ENCODE results near the gene TANGO2. TPM values are rescaled to one million over a fixed set of nuclear protein-coding genes. Genes with fewer than 3 reads are reported as not detected.

The TANGO2 gene
- total and polyA plus RNA-seq, 9 of the 15 experiments (the other 6 are each of a cell fraction or from before 2014, with no cell fraction given) = 15.5 to 94.9 (median 70.1) TPM

DNA sequence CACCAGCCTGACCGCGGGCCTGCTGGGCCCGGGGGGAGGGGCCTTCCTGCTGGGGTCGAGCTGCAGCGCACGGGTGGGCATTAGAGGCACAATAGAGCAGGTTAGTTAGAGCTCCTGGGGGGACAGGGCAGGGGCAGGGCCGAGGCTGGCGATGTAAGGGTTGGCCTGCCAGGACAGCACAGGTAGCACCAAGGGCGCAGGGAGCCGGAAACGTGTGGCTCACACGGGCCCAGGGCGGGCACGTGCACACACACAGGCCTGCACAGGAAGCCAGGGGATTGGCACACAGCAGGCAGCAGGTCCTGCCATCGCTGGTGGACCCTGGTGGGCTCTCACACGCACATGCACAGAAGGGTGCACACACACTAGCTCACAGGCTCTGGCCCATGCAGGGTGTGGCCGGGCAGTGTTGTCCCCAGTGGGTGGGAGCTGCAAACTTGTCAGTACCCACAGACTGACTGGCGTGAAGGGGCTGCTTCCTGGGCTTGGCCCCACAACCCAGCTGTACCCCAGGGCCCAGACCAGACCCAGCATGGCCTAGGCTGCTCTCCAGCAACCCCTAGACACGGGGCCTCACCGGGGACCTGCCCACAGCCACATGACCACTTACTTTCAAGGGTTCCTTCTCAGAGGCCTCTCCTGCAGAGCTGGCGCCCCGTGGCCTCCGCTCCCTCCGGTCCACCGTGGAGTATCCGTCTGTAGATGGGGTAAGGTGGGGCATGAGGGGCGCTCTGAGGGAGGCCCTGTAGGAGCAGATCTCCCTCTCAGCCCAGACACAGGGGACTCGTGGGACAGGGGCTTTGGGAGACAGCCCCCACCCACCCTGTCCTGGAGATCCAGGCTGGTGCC lies 49.4 kb upstream of the TANGO2 start (continued):
- TF ChIP-seq FOXM1 (IDR thresholded peaks at IDR 0.05; ENCODE audit: low read depth) = no peak
- TF ChIP-seq FOXM1 (CRISPR knock-in tag; IDR thresholded peaks at IDR 0.05; ENCODE audit: low read depth) = no peak
- no peak for TF ChIP-seq TEAD1 (CRISPR knock-in tag; IDR thresholded peaks at IDR 0.05)
- 0 out of 2 replicates have a peak, but pooled peaks have one; percentile 69 for TF ChIP-seq ZNF583 (CRISPR knock-in tag; IDR thresholded peaks at IDR 0.05)
- no peak for TF ChIP-seq EZH2 (IDR thresholded peaks at IDR 0.05; ENCODE audit: borderline replicate concordance, low read depth, low read length)
- TF ChIP-seq USF2 (CRISPR knock-in tag; IDR thresholded peaks at IDR 0.05) = no peak
- no peak for TF ChIP-seq CLOCK (CRISPR knock-in tag; IDR thresholded peaks at IDR 0.05; ENCODE audit: borderline replicate concordance)
- no peak for TF ChIP-seq PHTF2 (CRISPR knock-in tag; IDR thresholded peaks at IDR 0.05)
- TF ChIP-seq, protein P1, sequence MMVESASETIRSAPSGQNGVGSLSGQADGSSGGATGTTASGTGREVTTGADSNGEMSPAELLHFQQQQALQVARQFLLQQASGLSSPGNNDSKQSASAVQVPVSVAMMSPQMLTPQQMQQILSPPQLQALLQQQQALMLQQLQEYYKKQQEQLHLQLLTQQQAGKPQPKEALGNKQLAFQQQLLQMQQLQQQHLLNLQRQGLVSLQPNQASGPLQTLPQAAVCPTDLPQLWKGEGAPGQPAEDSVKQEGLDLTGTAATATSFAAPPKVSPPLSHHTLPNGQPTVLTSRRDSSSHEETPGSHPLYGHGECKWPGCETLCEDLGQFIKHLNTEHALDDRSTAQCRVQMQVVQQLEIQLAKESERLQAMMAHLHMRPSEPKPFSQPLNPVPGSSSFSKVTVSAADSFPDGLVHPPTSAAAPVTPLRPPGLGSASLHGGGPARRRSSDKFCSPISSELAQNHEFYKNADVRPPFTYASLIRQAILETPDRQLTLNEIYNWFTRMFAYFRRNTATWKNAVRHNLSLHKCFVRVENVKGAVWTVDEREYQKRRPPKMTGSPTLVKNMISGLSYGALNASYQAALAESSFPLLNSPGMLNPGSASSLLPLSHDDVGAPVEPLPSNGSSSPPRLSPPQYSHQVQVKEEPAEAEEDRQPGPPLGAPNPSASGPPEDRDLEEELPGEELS (CRISPR knock-in tag; IDR thresholded peaks at IDR 0.05; ENCODE audit: borderline replicate concordance) = no peak
- TF ChIP-seq ZNF644 (tag; IDR thresholded peaks at IDR 0.05; ENCODE audit: low read depth) = no peak
- TF ChIP-seq KDM4B (IDR thresholded peaks at IDR 0.05; ENCODE audit: borderline replicate concordance in 2 of 2, low read depth in 1 of 2) = no peak
- 0 out of 2 replicates have a peak, but pooled peaks have one; percentile 11 for TF ChIP-seq PPARD (CRISPR knock-in tag; IDR thresholded peaks at IDR 0.05)
- no peak for TF ChIP-seq ZKSCAN3 (CRISPR knock-in tag; IDR thresholded peaks at IDR 0.05)

Data from K562 (cell line).